Right ventricle myocardium superior (tissue), 1 donor: Measurements from ENCODE around the gene ARID3C. TPM values are rescaled to one million over a fixed set of nuclear protein-coding genes. Genes with fewer than 3 reads are reported as not detected.
A peak's percentile ranks its signal among the peaks of the same experiment; 100 is the strongest.

ENCODE experiments used
- ATAC-seq: fragments of 200-7000 bp; cut with Tn5 transposase; one replicate; pipeline ENCODE4 v1.9.1; 2020; ENCODE audit warnings: mild to moderate bottlenecking; ENCODE audit not compliant: poor library complexity
- DNase-seq: peaks from one replicate; pipeline ENCODE4 v3.0.0-alpha.2; 2020
- intact Hi-C: fragments of 100-400 bp; cut with DNase I; formaldehyde crosslinking; loops from one replicate; pipeline ENCODE4 v1.11.2; 2022
- total RNA-seq: library from RNA; stranded (reverse); fragmentation: NEBNext Ultra II Directional; extraction: Animal tissue kit (Norgen Biotek cat#: 25700); gene quantifications from one replicate; pipeline ENCODE4 v1.2.1, GENCODE V29; 2021
- donor health status: DM: no; HTN: yes; CAD: no; lungs with severe emphysema.

Gene ARID3C
- total RNA-seq, 1 donor from 2014 or later: not detected

DNA sequence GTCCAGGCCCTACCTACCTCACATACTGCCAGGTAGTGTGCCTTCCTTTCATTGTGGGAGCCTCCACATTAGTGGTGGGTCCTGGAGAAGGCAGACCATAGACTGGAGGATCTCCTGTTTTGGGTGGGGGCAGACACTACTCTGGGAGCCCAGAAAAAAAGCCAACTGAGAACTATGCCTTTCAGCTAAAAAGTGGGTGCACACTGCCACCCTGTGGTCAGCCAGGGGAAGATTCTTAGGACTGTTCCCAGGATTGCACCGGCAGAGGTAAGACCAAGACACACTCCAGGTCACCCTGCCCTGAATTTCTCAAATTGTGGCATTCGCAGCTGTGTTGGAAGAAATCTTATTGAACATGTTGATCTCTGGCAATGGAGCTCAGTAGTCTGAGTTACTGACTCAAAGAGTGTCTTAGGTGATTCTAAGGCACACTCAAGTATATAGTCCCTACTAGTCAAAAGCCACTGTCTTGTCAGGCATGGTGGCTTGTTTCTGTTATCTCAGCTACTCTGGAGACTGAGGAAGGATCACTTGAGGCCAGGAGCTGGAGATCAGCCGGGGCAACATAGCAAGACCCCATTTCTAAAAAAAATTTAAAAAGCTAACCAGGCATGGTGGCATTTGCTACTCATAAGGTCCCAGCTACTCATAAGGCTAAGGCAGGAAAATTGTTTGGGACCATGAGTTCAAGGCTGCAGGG lies 5.1 kb upstream of the ARID3C start:
- intact Hi-C loops: no loop called here
- DNase-seq (peak; percentile 61), ATAC-seq (peak; percentile 30)

DNA sequence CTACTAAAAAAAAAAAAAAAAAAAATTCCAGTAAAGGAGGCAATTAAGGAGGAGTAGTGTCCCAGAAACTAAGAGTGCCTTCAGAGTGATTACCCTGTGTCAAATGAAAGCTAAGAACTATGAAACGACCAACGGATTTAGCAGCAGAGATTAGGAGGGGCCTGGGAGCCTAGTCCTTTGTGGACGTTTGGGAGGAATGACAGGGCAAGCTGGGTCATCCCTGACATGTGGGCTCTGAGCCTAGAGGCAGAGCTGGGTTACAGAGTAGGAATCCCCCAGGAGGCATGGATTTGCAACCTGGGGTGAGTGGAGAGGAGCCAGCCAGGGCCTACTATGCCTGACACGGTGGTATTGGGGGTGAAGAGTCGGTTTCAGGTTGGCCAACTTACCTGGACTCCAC lies 4.3 kb upstream of the ARID3C start:
- ATAC-seq: no peak
- no peak for DNase-seq
- intact Hi-C loops: no loop called here

DNA sequence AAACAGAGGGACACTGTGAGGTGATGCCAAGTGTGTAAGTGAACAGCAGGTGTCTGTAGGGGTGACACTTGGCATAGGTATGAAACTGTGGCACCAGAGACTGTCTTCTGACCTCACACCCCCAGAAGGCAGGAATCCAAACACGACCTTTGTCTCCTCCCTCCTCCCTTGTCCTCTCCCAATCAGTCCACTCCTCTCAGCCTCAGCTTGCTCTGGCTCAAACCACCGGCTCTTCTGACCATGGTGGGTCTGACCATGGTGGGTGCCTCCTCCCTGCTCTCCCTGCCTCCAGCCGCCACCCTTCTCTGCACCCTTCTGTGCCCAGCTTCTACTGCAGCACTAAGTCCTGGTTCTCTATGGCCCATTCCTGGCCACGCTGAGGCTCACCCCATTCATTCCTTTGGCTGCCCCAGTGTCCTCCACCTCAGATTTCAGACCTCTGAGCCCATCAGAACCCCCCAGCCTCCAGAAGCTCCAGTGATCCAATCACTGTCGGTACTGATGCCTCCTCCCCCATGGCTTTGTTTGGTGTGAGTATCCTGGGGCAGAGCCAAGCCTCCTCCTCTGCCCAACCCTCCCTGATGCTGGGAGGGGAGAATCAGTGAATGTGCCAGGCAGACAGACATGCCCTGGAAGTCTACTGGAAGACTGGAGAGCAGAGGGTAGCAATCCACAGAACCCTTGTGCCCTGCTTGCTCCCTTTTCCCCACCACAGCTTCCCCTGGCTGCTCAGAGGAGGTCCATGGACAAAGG lies 1.7 kb upstream of the ARID3C start:
- ATAC-seq: no peak
- intact Hi-C loops: no loop called here
- DNase-seq: no peak

DNA sequence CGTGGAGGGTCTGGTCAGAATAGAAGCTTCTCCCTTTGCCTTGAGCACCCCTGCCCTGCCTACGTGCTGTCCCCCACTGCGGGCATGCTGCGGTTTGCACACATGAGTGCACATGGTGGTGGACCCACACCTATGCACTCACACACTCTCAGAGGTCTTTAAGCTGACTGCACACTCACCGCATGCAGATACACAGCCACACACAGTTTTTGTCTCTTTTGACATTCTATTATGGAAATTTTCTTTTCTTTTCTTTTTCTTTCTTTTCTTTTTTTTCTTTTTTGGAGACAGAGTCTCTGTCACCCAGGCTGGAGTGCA lies 584 bp upstream of the ARID3C start:
- ATAC-seq (no peak), DNase-seq (no peak)
- intact Hi-C loops: no loop called here

GRCh38 chr9:34627716-34628655 lies 880 bp downstream of the ARID3C start:
- no peak for DNase-seq
- intact Hi-C loops: no loop called here
- ATAC-seq: no peak

GRCh38 chr9:34625186-34625486 lies 3.7 kb downstream of the ARID3C start:
- DNase-seq: no peak
- no peak for ATAC-seq
- intact Hi-C loops: no loop called here

GRCh38 chr9:34624475-34625185 lies 4.2 kb downstream of the ARID3C start:
- intact Hi-C loops: no loop called here
- ATAC-seq (no peak), DNase-seq (no peak)

DNA sequence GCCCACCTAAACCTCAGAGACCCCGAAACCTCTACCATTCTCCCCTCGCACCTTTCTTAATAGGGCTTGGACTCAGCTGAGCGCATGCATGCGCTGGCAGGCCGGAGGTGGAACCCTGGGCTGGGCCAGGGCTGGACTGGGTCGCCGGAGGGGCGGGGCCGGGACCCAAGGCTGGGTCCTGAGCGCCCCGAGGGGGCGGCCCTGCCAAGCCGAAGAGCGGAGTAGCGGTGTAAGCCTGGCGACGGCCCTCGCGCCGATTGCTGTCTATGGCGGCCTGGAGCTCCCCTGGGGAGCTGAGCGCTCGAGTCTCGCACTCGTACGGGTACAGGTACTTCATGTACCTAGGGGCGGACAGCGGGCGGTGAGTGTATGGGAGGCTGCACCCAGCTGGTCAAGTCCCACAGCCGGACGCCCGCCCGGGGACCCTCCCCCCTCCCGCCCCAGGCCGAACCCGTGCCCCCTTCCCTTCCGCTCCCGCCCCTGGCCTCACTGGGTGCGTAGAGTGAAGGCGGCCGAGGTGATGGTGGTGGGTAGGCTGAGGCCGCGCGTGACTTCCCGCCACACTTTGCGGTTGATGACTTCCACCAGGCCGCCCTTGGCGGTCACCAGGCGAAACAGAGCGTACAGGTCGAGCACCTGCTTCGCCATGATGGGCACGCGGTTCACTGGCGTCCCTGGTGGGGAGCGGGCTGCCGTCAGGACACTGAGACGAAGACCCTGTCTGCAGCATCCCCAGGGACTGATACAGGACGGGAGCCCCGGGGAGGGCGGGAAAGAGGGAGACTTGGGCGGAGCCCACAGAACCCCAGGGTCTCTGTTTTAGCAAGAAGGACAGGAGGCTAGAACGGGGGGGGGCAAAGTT lies 5.3 kb downstream of the ARID3C start:
- DNase-seq (no peak), ATAC-seq (no peak)
- intact Hi-C loops: no loop called here

DNA sequence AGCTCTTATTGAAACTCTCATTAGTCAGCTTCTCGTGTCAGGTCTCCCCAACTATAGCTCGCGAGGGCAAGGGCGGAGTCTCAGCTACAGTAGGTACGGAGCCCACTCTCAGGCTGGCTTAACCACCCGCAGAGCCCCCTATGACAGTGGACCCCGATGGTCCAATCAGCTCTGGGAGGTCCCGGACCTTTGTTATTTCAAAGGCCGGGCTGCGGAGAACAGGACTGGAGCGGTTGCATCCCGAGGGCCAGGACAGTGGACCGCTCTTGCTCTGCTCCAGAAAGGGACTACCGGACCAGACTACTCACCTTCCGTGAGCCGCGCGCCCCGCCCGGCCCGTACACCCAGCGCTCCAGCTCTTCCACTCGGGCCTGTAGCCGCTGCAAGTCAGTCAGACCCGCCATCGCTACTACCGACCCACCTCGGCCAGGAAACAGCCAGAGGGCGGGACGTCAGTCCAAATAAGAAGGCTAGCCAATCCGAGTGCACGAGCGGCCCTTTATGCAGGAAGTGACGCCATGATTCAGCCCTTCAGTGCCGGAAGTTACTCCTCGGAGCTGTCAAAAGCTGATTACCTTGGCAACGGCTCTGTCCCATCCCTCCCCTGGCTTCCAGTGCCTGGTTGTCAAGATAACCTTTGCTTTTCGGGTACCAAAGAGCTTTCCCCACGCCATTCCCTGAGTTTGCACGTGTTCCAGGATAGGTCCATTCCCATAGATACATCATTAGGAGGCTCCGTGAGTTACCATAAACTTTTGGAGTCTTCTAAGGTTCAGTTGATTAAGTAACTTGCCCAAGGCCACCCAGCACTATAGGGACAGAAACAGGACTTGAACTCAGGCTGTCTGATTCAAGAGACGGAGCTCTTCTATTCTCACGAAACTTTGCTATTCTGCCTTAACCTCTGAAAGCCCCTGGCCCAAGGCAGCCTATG lies 8.5 kb downstream of the ARID3C start, which contains the start of gene DCTN3:
DCTN3 (minus strand) TSS at position 435 of the 934 bp plus-strand sequence; CDS start at position 404, 31 bp downstream.
- DNase-seq (peak; percentile 96), ATAC-seq (peak; percentile 100)
- intact Hi-C loops: no loop called here

- intact Hi-C loops: loop anchor here (10.0 kb wide), 1 partner anchor 90 kb away; no protein-coding TSS in a partner anchor
- DNase-seq (no peak), ATAC-seq (no peak)
These were observed 13.7 kb downstream of the ARID3C start for GRCh38 chr9:34615132-34615531.

DNA sequence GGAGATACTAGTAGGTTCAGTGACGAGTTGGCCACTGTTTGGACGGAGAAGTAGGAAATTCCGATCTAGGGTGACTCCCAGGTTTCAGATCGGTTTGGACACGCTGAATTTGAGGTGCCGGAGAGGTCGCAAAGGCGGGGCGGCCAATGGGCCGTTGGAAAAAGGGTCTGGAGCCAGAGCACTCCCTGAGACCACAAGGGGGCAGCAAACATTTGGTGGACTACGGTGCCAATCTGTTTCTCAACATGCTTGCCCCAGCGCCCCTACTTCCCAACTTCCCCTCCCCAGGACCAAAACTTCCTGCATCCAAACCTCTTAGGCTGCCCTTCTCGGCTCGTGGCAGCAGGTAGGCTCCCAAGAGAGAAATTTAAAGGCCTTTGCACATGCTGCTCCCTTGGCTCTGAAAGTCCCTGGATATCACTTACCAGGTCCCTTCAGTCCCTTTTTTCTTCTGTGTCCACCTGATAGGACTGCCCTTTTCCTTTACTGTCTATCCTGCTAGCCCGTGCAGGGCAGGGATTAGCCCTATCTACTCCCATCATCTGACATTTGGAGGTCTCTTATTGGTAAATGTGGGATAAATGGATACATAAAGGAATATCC lies 16.0 kb downstream of the ARID3C start:
- peak; percentile 75 for ATAC-seq
- intact Hi-C loops: loop anchor here (10.0 kb wide), 1 partner anchor 92 kb away; no protein-coding TSS in a partner anchor
- peak; percentile 82 for DNase-seq

GRCh38 chr9:34611811-34612787 lies 16.8 kb downstream of the ARID3C start, which contains the start of gene RPP25L:
Gene RPP25L, minus strand, starts transcription at chr9:34612097. Its CDS starts 801 bp downstream, at chr9:34611296.
- peak; percentile 96 for ATAC-seq
- intact Hi-C loops: loop anchor here (10.0 kb wide), 1 partner anchor 93 kb away; no protein-coding TSS in a partner anchor
- peak; percentile 92 for DNase-seq

DNA sequence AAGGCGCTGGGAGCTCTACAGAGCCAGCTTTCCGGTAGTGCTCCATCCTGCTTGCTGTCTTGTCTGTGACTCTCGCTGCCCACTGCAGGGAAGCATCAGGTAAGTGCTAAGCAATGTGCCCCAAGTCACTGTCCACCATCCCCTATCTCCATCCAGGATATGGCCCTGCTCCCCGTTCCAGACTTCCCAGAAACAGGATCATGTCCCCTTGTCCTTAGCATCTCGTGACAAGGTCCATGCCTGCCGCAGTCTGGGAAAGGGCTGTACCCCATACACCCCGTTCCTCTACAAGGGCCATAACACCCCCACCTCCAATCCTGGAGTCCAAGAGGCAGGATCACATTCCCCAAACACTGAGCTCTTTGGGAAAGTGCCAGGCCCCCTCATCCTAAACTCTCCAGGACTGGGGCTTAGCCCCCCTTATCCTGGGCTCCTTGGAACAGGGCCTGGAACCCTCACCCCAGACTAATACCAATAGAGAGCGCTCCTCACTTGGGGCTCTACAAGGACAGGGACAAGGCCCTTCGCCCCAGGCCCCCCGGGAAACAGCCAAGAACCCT lies 17.5 kb downstream of the ARID3C start:
- intact Hi-C loops: loop anchor here (10.0 kb wide), 1 partner anchor 93 kb away; no protein-coding TSS in a partner anchor
- no peak for DNase-seq

GRCh38 chr9:34610434-34611206 lies 18.2 kb downstream of the ARID3C start:
- intact Hi-C loops: loop anchor here (10.0 kb wide), 1 partner anchor 94 kb away; no protein-coding TSS in a partner anchor
- peak; percentile 38 for ATAC-seq

More for the DNA sequence above, 17.5 kb downstream of the ARID3C start:
- peak; percentile 11 for ATAC-seq

More at GRCh38 chr9:34610434-34611206, 18.2 kb downstream of the ARID3C start:
- peak; percentile 55 for DNase-seq
